Fibroblast of villous mesenchyme (primary cell): Measurements from ENCODE around the gene NCDN. TPM values are rescaled to one million over a fixed set of nuclear protein-coding genes. Genes with fewer than 3 reads are reported as not detected.
"Not testable (repeated sequence)": the region's sequence is repeated elsewhere in the genome, so short reads cannot be mapped to it uniquely, and the experiment has no call there.

ENCODE experiments used
- DNase-seq: peaks from one replicate; pipeline ENCODE4 v3.0.0-alpha.2; 2010; ENCODE audit warnings: low read depth
- H3K4me3 ChIP-seq: 2 replicates; pipeline ENCODE4 v1.5.1; 2011; ENCODE audit warnings: low read depth, mild to moderate bottlenecking, low read length
- total RNA-seq: library from RNA; depleted of rRNA; stranded (reverse); fragments of >200 nt; gene quantifications from 2 replicates; pipeline ENCODE4 v1.2.3, GENCODE V29; 2012
- TF ChIP-seq, protein P1 (sequence below): IDR thresholded peaks from 2 replicates; pipeline ENCODE4 v1.5.1; 2012; ENCODE audit warnings: low read depth, mild to moderate bottlenecking, low read length; ENCODE audit not compliant: insufficient read depth

NCDN gene
- total RNA-seq, 1 donor, result 21.6 TPM

DNA sequence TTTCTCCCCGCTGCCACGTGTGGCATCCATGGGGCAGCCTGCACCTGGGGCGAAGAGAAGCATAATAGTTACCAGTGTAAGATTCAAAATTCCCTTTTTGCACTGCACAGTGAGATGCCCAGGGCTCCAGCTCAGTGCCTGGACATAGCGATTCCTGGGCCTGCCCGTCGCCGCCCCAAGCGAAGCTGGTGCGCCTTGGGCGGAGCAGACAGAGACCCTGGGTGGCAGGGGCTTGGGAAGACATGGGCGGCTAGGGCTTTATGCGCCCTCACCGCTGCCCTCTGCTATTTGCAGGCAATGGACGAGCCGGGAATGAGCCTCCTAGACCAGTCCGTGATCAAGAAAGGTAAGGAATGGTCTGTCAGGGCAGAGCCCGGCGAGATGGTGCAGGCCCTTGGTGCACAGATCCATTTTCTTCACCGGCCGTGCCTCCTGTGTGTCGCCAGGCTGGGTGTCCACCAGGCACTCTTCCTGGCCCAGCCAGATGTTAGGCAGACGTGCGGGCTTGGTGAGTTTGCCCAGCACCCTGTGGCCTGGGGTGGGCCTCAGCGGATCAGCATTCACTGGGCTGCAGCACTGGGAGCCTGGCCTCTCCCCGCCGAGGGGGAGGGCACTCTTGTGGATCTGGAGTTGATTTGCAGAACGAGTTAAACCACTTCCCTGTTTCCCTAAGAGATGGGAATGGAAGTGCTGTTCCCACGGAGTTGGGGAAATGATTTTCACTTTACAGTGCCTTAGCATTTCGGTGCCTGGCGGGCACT, 17.2 kb downstream of the NCDN start:
- DNase-seq, result no peak
- H3K4me3 ChIP-seq, result no peak overlapping the region
- TF ChIP-seq, protein P1, sequence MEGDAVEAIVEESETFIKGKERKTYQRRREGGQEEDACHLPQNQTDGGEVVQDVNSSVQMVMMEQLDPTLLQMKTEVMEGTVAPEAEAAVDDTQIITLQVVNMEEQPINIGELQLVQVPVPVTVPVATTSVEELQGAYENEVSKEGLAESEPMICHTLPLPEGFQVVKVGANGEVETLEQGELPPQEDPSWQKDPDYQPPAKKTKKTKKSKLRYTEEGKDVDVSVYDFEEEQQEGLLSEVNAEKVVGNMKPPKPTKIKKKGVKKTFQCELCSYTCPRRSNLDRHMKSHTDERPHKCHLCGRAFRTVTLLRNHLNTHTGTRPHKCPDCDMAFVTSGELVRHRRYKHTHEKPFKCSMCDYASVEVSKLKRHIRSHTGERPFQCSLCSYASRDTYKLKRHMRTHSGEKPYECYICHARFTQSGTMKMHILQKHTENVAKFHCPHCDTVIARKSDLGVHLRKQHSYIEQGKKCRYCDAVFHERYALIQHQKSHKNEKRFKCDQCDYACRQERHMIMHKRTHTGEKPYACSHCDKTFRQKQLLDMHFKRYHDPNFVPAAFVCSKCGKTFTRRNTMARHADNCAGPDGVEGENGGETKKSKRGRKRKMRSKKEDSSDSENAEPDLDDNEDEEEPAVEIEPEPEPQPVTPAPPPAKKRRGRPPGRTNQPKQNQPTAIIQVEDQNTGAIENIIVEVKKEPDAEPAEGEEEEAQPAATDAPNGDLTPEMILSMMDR, result no peak

DNA sequence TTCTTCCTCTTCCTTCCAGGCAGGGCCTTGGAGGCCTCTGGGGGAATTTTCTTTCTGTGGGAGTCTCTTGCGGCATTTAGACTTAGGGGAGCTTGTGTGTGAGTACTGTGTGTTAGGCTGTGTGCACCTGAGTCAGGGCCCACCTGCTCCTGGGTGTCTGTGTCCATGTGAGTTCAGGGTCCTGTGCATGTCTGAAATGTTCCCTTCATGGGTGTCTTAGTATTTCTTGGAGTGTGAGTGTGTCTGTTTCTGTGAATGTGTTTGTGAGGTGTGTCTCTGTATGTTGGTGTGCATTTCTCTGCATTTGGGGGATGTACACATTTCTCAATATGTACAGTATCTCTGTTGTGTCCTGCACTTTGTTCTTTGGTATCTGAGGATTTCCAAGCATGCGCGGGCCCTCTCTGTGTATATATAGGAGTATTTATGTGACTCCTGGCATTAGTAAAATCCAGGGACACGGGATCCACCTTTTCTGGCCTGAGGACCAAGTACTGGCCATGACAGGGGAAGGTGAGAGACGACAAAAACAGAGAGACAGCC, 17.9 kb downstream of the NCDN start:
- H3K4me3 ChIP-seq, result no peak overlapping the region
- DNase-seq, result no peak
- TF ChIP-seq, protein P1, result no peak

DNA sequence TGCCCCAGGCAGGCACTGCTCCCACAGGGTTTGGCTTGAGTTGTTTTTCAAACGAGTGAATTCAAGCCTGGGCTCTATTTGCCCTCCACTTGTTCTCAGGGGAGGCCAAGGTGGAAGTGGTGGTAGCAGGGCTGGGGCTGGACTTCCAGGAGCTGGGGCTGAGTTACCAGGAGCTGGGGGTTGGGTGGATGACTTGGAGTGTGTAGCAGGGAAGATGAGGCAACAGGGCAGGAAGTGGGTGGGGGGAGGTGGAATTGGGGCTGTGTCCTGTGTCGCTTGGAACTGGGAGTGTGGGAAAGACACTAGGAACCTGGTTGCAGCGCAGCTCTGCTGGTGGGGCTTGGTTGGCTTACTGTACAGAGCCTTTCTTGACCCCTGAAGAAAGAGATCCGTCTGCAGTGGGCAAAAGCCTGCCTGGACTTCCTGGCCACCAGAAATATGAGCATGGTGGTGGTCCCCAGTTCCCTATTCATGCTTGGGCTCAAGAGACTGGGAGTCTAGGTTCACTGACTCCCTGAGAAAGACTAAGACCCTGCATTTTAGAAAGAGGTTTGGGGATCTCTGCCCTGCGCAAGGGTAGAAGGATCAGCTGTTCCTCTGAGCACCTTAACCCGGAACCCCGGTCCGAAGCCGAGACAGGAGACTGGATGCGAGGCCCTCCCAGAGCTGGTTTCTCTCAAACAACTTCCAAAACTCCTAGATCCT, 18.6 kb downstream of the NCDN start:
- H3K4me3 ChIP-seq, result no peak overlapping the region
- DNase-seq, result peak; percentile 38
- TF ChIP-seq, protein P1, result no peak

DNA sequence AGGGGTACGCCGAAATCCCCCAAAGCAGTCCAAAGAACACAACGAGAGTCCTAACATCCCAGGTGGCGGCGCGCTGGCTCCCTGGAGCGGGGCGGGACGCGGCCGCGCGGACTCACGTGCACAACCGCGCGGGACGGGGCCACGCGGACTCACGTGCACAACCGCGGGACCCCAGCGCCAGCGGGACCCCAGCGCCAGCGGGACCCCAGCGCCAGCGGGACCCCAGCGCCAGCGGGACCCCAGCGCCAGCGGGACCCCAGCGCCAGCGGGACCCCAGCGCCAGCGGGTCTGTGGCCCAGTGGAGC, 19.1 kb downstream of the NCDN start:
- H3K4me3 ChIP-seq, DNase-seq: not testable (repeated sequence)

DNA sequence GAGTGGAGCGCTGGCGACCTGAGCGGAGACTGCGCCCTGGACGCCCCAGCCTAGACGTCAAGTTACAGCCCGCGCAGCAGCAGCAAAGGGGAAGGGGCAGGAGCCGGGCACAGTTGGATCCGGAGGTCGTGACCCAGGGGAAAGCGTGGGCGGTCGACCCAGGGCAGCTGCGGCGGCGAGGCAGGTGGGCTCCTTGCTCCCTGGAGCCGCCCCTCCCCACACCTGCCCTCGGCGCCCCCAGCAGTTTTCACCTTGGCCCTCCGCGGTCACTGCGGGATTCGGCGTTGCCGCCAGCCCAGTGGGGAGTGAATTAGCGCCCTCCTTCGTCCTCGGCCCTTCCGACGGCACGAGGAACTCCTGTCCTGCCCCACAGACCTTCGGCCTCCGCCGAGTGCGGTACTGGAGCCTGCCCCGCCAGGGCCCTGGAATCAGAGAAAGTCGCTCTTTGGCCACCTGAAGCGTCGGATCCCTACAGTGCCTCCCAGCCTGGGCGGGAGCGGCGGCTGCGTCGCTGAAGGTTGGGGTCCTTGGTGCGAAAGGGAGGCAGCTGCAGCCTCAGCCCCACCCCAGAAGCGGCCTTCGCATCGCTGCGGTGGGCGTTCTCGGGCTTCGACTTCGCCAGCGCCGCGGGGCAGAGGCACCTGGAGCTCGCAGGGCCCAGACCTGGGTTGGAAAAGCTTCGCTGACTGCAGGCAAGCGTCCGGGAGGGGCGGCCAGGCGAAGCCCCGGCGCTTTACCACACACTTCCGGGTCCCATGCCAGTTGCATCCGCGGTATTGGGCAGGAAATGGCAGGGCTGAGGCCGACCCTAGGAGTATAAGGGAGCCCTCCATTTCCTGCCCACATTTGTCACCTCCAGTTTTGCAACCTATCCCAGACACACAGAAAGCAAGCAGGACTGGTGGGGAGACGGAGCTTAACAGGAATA, 19.7 kb downstream of the NCDN start:
- peak overlapping the region; percentile 9 for H3K4me3 ChIP-seq
- peak; percentile 20 for DNase-seq
- TF ChIP-seq, protein P1, result no peak

DNA sequence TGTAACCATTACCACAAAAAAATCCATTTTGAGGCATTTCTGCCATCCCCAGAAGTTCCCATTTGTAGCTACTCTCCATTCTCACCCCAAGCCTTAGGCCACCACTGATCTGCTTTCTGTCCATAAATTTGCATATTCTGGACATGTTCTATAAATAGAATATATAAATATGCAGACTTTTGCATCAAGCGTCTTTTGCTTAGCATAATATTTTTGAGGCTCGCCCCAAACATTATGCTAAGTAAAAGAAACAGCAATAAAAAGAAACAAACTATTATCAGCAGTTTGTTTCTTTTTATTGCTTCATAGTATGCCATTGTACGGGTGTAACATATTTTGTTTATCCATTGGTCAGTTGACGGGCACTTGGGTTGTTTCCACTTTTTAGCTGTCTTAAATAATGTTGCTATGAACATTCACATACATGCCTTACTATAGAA, 23.4 kb downstream of the NCDN start:
- H3K4me3 ChIP-seq, result no peak overlapping the region
- TF ChIP-seq, protein P1, result no peak
- DNase-seq, result no peak

DNA sequence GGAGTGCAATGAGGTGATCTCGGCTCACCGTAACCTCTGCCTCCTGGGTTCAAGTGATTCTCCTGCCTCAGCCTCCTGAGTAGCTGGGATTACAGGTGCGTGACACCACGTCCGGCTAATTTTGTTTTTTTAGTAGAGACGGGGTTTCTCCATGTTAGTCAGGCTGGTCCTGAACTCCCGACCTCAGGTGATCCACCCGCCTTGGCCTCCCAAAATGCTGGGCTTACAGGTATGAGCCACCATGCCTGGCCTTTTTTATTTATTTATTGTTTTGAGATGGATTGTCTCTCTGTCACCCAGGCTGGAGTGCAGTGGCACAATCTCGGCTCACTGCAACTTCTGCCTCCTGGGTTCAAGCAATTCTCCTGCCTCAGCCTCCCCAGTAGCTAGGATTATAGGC, 24.0 kb downstream of the NCDN start:
- DNase-seq, H3K4me3 ChIP-seq: not testable (repeated sequence)
